Fibroblast of skin of left quadriceps (primary cell): ENCODE results near the gene HMGA1.
"Not testable (repeated sequence)": the region's sequence is repeated elsewhere in the genome, so short reads cannot be mapped to it uniquely, and the experiment has no call there.

ENCODE experiments used
- DNase-seq, 2 experiments: peaks; one replicate each; pipeline ENCODE4 v3.0.0-alpha.2; 2013; ENCODE audit warnings: low read depth in 2 of 2

Gene HMGA1

DNA sequence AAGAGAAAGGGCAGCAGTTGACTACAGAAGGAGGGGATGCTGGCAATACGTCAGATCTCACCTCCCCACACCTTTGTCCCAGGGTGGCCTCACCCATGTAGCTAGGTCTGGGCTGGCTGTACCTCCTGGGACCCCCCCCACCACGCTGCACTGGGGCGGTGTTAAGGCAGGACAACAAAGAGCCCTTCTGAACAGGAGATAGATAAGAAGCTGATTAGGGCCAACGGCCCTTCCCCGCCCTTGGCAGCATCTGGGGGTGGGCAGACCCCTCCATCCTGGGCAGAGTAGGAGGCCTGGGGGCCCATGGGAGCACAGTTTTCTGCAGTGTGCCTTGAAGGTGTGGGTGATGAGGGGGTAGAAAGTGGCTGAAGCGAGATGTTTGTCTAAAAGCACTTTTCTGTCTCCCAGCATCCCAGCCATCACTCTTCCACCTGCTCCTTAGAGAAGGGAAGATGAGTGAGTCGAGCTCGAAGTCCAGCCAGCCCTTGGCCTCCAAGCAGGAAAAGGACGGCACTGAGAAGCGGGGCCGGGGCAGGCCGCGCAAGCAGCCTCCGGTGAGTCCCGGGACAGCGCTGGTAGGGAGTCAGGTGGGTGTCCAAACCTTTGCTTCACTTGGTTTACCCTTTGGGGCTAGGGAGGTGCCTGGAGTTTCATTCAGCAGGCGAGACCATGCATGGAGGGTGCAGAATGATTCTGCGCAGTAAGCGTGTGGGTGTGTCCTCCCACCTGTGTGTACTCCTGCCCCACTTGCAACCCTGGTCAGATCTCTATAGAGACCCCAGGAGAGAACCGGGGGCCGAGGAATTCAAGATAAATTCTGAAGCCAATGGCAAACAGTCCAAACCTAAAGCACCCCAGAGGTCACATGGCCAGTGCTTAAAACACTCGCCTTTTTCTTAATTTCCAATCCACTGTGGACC, 3.9 kb downstream of the HMGA1 start:
- DNase-seq = no peak

DNA sequence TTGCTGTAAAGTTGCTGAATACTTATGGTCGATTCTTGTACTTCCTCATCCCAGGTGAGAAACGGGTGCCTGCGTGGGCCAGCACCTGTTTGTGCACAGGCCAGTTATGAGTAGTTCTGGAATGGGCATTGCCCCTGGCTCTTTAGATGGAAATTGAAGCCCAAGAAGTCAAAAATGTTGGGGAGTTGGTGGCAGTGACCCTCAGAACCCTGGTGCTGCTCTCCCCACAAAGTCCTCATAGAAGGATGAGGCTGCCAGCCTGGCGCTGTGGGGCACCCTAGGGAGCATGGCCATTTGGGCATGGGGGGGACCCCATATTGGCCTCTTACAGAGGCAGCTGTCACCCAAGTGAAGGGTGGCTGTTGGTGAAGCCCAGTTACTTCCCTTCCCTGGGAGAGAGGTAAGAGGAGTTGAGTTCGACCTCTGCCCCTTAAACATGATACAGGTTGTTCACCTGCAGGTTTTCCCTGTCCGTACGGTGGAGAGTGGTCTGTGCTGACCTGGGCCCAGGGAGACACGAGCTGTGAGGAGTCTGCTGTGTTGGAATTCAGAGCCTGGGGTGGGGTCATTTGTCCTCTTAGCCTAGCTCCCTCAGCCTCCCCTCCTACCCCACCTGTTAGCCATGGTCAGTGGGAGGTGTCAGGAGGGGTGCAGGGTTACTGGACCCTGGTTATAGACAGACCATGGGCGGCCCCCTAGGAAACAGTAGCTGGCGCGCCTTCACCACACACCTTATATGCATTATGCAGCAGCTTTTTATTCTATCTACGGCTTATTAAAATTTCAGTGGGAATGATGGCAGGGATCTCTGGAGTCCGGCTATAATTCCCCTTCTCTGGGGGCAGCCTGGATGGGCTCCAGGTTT, 4.9 kb downstream of the HMGA1 start:
- no peak for DNase-seq

DNA sequence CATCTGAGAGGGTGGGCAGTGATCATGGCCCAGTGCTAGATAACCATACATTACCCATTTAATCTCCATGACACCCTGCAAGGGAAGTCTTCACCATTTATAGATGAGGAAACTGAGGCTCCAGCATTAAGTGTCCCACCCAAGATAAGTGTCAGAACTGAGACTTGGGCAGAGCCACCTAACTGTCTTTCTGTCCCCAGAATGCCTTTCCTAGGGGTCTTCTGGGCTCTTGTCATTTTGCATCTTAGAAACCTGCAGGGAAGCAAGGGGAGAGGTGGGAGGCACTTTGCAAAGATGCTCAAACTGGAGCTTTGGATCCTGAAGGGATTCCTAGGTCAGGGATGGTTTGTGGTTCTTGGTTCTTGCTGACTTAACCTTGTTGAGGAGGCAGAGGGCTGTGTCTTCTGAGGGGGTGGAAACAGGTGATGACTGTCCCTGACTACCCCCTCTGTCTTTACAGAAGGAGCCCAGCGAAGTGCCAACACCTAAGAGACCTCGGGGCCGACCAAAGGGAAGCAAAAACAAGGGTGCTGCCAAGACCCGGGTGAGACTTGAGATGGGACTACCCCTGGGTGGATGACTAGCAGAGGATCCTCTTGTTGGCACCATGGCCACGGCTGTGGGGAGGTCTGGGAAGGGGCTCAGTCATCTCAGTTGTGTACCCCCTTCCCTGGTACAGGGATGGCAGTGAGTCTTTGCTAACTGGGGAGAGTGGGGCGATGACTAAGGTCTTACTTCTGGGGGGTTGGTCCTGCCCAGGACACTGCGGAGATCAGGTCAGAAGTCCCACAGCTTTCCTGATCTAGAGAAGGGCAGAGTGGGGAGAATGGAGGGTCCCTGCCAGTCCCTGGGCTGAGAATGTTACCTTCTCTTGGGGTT, 5.8 kb downstream of the HMGA1 start:
- no peak for DNase-seq

DNA sequence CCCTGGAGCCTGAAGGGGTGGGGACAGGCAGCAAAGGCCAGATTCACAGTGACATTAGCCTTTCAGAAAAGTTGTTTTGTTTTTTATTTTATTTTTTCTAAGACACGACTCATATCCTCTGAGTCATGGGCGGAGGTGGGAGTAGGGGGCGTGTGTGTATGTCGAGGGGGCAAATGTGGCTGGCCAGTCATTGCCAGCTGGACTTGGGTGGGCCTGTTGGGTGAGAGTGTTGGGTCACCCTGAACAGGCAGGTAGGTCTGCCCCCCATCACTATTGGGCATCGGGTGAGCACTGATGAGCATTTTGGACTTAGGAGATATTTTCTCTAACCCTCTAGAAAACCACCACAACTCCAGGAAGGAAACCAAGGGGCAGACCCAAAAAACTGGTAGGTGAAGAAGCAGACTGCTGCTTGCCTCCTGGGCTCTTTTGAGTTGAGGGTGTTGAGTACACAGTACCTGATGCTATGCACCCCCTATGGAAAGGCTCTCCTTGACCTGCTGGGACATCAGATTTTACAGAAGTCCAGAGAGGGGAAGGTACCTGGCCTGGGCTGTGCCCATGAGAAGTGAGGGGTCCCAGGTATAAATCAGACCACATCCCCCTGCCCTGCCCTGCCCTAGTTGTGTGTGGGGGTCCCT, 6.6 kb downstream of the HMGA1 start:
- DNase-seq = no peak

DNA sequence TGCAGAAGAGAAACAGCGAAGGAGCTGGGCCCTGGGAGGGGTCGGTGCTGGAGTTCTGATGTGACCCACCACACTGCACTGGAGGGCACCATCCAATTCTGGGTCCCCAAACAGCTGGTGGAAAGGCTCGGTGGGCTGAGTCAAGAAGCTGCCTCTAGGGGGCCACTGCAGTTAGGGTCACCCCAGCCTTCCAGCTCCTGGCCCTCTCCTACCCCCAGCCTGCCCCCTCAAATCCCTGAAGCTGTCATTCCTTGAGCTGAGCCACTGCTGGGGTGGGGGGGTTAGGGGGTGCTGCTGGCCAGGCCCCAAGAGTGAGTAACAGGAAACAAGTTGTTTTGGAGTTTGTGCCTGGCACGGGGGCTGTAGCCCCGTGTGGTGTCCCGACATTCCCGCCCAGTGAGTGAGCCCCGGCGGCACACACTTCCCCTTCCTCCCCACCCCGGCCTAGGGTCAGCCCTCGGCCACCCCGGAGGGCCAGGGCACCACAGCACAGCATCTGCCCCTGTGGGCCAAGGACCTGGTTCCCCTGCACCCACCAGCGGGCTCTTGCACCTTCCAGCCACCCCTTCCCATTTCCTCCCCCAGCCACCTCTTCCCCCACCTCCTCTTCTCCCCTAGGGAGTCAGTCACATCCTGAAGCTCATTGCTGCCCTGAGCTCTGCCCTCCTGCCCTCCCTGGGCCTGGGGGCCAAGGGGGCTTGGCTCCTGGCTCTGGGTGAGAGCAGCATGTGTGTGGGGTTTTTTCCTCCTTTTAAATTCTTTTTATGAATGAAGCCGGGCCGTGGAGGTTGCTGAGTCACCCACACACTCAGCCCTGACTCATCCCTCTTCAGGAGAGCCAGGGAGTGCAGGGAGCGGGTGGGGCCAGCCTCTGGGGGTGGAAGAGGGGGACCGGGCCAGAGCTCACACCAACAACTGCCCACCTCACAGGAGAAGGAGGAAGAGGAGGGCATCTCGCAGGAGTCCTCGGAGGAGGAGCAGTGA, 7.5 kb downstream of the HMGA1 start:
- peak; percentile 73 for DNase-seq

DNA sequence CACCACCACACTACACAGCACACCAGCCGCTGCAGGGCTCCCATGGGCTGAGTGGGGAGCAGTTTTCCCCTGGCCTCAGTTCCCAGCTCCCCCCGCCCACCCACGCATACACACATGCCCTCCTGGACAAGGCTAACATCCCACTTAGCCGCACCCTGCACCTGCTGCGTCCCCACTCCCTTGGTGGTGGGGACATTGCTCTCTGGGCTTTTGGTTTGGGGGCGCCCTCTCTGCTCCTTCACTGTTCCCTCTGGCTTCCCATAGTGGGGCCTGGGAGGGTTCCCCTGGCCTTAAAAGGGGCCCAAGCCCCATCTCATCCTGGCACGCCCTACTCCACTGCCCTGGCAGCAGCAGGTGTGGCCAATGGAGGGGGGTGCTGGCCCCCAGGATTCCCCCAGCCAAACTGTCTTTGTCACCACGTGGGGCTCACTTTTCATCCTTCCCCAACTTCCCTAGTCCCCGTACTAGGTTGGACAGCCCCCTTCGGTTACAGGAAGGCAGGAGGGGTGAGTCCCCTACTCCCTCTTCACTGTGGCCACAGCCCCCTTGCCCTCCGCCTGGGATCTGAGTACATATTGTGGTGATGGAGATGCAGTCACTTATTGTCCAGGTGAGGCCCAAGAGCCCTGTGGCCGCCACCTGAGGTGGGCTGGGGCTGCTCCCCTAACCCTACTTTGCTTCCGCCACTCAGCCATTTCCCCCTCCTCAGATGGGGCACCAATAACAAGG, 8.5 kb downstream of the HMGA1 start:
- not testable (repeated sequence) for DNase-seq

DNA sequence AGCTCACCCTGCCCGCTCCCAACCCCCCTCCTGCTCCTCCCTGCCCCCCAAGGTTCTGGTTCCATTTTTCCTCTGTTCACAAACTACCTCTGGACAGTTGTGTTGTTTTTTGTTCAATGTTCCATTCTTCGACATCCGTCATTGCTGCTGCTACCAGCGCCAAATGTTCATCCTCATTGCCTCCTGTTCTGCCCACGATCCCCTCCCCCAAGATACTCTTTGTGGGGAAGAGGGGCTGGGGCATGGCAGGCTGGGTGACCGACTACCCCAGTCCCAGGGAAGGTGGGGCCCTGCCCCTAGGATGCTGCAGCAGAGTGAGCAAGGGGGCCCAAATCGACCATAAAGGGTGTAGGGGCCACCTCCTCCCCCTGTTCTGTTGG, 9.1 kb downstream of the HMGA1 start:
- not testable (repeated sequence) for DNase-seq

DNA sequence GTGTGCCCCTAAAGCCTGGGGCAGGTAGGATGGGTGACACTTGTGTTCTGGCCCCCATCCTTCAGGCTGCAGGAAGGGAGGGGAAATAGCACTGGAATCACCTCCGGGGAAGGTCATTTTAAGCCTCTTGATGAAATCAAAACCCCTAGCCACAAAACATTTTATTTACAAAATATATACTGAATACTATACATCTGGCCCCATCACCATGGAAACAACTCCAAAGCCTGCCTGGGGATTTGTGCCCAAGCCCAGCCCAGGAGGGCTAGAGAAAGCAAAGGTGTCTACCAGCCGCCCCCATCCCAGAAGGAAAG, 9.5 kb downstream of the HMGA1 start:
- DNase-seq = no peak

DNA sequence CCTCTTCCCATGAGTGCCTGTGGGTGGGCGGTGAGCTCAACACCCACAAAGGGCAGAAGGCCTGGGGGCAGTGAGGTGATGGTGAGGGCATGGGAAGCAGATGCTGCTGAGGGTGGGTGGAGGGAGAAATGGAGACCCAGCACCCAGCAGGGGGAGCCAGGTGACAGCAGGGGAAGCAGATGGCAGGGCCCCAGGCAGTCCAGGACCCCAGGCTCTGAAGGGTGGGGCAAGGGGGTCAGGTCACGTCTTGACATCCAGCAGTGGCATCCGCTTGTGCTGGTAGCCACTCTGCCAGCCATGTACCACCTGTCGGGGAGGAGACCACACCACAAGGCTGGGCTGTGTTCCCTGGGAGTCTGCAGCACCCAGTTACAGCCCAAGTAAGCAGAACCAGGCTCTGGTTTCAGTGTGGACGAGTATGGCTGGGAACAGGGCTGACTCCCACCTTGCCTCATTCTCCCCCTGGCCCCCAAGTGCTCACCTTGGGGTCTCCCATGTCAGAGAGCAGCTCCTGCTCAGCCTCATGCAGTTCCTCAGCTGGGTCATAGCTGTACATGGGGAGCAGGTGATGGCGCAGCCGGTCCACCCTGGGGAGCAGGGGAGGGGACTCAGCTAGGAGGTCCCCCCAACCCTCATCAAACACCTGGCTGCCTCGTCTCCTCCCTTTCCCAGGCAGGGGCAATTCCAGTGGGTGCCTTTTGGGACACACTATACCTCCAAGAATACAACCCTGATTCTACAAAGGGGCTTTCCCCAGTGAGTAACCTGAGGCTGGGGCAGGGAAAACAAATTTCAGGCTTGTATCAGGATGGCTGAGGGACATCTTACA, 10.1 kb downstream of the HMGA1 start:
- DNase-seq = no peak

DNA sequence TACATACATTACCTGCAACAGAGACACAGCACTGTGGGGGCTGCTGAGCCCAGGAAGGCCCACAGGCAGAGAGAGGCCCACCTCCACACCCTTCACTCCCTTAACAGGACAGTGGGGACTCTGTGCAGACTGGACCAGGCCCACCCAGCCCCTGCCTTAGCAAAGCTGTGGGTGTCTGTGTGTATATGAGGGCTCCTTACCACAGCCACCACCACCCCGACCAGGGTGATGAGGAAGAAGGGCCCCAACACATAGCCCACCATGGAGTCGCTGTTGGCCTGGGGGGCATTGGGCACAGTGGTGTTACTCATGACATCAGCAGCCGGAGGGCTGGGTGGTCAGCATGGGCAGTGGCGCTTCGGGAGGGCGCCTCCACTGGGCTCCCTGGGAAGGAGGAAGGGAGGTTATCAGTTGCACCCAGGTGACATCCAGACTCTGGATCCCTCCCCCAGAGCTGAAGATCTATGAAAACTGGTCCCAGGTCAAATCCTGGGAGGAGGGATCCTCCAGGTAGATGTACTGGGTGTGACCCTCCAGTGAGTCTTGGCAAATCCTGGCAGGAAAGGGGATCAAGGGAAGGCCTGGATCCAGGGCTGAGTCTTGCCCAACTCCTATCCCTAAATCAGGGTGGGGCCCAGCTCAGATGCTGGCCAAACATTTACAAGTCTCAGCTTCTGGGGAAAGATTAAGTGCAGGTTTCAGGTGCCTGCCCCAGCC, 11.0 kb downstream of the HMGA1 start:
- no peak for DNase-seq

DNA sequence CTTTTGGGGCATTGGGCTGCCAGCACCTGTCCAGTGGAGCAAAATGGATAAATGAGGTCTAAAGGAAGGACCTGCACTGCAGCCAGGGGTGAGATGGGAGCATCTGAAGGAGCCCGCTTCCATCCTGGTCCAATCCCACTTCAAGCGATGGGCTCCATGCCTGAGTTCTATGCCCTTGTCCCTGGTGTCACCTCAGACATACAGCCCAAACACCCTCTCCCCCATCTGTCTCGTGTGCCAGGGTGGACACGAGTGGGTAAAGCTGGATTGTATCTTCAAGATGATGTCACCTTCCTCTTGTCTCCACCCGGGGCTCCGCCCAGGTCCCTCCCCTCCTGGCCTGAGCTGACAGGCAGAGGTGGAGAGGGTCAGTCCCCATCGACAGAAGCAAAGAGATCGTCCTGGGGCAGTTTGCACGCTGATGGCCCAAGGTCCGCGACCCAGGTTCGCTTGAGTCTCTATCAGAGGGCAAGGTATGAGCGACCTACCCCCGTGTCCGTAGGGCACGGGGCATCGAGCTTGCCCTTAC, 11.6 kb downstream of the HMGA1 start:
- no peak for DNase-seq

DNA sequence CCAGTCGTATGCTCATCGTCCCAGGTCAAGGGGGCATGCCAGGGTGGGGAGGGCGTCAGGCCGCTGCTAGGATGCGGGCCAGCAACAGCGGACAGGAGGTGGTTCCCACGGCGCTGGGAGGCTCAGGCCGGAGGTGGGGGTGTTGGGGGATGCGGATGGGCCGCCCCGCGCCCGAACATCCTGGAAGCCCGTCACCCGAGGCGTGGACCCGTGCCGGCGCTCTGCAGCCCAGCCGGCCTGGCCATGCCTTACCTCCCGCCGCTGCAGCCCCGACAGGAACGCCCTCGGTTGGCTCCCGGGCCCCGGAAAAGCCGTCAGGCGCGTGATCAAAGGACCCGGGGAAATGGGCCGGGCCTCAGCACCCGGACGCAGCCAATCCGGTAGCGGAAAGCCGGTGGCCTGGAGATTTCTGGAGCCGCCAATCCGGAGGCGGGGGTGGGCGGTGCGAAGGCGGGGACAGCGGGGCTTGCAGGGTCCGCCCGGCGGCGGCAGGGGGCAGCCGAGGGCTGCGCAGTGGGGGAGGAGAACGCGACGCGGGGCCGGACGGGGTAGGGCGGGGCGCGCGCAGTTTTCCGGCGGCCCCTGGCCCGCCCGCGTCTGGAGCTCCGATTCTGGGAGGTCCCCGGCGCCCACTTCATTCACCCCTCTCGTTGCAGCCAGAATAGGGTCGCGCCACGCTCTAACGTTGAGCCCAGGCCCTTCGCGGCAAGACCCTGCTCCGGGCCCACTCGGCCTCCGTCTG, 12.2 kb downstream of the HMGA1 start, which contains the start of gene SMIM29:
SMIM29 (minus strand) TSS at position 280 of the 742 bp plus-strand sequence. CDS start 1,215 bp downstream, outside the sequence.
- DNase-seq = peak; percentile 88

DNA sequence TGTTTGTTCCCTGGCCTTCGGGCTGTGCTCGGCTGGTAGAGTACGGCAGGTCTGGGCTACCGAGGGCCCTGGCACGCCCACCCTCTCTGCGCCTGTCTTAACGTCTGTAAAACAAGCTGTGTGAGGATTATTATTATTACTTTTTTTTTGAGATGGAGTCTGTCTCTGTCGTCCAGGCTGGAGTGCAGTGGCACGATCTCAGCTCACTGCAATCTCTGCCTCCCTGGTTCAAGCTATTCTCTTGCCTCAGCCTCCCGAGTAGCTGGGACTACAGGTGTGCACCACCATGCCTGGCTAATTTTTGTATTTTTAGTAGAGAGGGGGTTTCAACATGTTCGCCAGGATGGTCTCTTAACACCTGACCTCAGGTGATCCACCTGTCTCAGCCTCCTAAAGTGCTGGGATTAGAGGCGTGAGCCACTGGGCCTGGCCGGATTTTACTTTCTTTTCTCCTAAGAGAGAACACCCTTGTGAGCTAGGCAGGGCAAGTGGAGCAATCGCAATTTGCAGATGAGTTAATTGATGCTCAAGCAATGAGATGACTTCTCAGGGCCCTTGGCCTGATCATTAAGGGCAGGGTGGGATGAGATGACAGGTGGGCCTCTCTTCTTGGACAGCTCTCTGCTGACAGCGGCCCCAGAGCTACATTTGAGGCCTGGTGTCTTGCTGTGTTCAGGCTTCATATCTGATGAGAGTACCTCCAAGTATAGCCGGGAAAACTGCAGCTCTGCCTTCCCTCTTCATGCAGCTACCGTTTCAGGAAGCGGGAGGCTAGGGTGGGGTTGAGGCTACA, 13.0 kb downstream of the HMGA1 start:
- DNase-seq = no peak

DNA sequence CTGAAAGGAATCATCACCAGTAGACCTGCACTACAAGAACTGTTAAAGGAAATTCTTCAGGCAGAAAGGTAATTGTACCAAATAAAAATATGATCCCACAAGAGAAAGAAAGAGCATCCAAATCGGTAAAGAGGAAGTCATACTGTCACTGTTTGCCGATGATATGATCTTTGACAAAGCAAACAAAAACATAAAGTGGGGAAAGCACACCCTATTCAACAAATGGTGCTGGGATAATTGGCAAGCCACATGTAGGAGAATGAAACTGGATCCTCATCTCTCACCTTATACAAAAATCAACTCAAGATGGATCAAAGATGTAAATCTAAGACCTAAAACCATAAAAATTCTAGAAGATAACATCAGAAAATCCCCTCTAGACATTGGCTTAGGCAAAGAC, 15.7 kb downstream of the HMGA1 start:
- DNase-seq = not testable (repeated sequence)

DNA sequence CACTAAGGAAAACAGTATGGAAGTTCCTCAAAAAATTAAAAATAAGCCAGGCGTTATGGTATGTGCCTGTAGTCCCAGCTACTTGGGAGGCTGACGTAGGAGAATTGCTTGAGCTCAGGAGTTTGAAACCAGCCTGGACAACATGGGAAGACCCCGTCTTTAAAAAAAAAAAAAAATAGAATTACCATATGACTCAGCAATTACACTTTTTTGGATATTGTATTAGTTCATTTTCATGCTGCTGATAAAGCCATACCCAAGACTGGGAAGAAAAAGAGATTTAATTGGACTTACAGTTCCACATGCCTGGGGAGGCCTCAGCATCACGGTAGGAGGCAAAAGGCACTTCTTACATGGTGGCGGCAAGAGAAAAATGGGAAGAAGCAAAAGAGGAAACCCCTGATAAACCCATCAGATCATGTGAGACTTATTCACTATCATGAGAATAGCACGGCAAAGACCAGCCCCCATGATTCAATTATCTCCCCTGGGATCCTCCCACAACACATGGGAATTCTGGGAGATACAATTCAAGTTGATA, 22.9 kb downstream of the HMGA1 start:
- no peak for DNase-seq
